ENCODE measurements around the gene DPF3.

The DPF3 gene

GRCh38 chr14:72792051-72792788, 101.7 kb downstream of the DPF3 start:
- DNase-seq, result peak; percentile 23

DNA sequence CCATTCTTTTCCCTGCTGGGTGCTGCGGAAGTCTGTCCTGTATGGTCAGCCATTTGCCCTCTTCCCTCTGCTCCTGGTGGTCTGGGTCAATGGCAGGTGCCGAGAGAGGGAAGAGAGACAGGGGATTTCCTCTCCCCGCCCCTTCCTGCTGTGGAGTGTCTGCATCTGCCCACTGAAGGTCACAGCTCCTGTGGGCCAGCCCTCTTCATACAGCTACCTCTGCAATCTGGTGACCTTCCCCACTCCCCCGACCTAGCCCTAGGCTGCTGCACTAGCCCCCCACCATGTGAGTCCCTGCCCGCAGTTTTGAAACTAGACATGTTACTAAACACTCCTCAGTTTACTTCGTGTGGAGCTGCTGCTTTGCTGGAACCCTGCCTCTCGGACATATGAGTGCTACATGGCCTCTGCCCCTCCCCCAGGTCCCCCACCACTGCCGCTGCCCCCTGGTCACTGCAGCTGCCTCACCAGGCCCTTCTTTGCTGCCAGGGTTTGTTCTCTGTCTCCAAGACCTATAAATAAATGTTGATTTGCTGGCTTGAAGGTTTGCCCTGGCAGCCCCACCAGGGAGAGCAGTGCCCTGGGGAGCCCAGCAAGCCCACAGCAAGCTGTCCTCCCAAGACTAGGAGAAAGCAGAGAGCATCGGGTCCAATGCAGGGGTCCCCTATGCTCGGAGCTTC, 102.9 kb downstream of the DPF3 start:
- DNase-seq, result no peak

- DNase-seq, result no peak
These were observed 104.8 kb downstream of the DPF3 start for GRCh38 chr14:72788972-72789728.

DNA sequence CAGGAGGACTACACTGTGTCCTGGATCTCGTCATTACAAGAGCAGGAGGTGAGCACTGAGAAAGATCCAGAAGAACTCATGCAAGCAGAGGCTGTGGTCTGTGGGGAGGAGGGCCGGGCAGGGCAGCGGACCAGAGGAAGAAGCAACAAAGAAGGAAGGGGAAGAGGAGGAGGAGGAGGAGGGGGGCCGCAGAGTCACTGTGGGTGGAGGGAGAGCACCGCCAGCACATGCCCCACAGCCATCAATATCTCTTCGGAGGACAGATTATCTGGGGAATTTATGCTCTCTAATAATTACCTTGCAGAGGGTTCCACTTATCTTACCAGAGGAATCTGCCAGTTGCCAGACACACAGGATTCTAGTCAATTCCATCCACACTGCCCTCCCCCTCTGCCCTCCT, 105.6 kb downstream of the DPF3 start:
- no peak for DNase-seq

GRCh38 chr14:72787841-72788240, 106.1 kb downstream of the DPF3 start:
- no peak for DNase-seq

DNA sequence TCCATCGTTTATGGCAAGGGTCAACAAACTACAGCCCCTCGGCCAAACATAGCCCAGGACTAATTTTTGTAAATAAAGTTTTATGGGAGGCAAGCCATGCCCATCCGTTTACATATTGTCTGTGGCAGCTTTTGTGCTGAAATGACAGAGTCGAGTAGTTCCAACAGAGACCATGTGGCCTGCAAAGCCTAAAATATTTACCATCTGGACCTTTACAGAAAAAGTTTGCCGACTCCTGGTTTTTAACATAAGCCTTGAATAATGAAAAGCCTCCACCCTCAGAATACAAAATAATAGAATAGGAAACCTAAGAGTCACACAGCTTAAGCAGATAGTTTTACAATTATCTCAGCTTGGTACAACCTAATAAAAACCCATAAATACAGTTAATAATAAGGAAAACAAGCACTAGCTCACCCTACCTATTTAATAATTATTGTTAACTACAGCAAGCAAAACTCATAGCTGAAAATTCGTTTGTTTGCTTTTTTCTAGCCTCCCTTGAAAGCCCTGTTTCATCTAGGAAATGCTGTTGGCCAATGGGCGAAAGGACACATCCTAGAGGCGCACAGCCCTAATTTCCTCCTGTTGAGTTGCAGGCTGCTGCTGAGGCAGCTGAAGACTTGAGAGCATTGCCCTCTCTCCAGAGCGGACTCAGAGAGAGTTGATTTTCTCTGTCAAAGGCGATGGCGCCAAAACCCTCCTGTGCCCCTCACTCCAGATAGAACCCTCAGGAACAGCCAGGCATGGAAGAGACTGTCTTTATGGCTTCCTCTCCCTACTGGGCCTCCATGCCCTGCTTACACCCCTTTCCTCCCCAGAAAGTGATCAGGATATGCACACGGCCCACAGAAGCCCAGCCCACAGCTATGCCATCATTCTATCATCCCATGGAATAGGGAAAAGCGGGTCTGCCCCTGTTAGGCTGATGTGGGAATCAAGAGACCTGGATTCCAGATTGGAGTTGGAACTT, 107.2 kb downstream of the DPF3 start:
- DNase-seq, result no peak

DNA sequence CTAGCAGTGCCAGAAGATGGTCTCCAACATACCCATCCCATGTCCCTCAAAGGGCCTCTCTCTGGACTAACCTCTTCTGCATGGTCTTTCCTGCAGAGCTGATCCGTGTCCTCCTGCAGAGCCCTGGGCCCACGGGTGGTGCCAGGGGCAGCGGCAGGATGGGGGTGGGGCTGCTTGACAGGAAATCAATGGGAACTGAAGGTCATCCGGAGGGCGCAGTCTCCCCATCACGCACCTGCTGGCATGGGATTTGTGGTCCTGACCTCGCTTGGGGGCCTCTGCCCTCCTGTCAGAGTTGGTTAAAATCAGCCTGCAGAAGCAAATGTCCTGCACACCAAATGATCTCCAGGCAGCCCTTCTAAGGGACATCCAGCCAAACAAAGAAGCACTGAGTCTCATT, 110.2 kb downstream of the DPF3 start:
- no peak for DNase-seq

DNA sequence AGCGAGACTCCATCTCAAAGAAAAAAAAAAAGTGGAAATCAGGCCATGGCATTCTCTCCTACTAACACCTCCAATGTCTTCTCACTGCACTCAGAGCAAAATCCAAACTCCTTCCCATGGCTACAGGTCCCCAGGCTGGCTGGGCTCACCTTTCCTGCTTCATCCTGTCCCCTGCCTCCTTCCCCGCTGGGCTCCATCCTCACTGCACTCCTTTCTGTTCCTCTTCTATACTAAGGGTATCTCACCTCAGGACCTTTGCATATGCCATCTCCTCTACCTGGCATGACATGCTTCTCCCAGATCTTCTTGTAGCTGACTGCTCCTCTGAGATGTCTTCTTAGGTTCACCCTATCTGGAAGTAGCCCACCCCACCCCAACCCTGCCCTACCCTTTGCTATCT, 111.1 kb downstream of the DPF3 start:
- no peak for DNase-seq

DNA sequence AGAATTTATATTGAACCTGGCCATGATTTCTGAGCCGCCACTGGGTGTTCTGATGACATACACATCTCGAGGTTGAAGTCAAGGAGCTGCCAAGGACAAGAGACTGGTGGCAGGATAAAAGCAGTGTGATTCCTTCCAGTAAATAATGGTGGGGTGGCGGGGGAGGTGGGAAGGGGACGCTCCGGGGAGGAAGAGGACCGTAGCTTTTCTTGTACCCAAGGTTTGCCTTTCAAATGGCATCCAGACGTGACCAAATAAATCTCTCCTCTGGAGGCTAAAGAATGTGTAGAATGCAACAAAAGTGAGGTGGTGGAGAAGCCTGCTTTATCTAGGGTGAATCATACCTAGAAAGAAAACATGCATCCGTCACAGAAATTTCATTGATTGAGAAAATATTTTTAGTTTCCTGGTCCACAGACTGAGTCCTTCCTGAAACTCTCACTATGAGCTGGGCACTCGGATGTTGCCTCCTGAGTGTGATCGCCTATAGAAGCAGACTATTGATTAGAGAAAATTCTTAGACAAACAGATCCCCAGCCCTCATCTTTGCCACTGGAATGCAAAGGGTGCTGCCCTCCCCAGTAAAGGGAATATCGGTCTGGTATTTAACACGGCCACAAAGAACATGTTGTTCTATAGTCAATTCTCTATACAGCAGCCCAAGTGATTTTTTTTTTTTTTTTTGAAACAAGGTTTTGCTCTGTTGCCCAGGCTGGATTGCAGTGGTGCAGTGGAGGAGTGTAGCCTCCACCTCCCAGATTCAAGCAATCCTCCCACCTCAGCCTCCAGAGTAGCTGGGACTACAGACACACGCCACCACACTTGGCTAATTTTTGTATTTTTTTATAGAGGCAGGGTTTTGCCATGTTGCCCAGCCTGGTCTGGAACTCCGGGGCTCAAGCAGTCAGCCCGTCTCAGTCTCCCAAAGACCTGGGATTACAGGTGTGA, 112.1 kb downstream of the DPF3 start:
- DNase-seq, result peak; percentile 87

- peak; percentile 88 for DNase-seq
These were observed 113.2 kb downstream of the DPF3 start for GRCh38 chr14:72780751-72781150.

- no peak for DNase-seq
These were observed 114.2 kb downstream of the DPF3 start for GRCh38 chr14:72779679-72780078.

DNA sequence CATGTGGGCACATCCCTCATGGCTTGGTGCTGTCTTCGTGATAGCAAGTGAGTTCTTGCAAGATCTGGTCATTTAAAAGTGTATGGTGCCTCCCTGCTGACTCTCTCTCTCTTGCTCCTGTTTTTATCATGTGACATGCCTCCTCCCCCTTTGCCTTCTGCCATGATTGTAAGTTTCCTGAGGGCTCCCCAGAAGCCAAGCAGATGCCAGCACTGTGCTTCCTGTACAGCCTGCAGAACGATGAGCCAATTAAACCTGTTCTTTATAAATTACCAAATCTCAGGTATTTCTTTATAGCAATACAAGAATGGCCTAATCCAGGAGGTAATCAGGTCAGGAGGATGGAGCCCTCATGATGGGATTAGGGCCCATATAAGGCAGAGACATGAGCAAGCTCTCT, 116.3 kb downstream of the DPF3 start:
- DNase-seq, result no peak

GRCh38 chr14:72776701-72777261, 117.1 kb downstream of the DPF3 start:
- no peak for DNase-seq

DNA sequence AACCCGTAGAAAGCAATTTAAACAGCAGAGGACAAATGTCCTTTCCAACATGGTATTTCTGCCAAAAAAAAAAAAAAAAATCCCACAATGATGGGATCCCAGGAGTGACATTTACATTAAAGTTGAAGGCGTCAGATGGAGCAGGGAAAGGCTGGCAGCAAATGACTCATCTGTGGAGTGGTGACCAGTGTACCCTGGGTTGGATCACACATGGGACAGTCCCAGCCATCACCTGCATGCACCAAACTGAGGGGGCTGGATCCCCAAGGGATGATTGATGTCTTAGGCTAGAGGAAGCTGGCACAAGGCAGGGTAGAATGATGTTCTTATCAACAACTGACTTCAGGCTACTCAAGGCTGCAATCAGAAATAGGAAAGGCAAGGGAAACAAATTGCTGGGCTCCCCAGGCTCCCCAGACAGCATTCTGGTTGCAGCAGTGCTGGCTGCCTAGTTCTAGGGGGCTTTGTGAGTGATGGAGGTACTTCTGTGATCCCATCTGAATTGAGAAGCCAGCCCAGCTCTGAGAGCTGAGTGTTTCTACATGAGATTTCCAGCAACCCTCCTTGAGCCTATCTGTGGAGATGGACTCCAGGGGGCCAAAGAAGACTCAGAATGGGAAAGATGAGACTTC, 117.9 kb downstream of the DPF3 start:
- DNase-seq, result no peak

DNA sequence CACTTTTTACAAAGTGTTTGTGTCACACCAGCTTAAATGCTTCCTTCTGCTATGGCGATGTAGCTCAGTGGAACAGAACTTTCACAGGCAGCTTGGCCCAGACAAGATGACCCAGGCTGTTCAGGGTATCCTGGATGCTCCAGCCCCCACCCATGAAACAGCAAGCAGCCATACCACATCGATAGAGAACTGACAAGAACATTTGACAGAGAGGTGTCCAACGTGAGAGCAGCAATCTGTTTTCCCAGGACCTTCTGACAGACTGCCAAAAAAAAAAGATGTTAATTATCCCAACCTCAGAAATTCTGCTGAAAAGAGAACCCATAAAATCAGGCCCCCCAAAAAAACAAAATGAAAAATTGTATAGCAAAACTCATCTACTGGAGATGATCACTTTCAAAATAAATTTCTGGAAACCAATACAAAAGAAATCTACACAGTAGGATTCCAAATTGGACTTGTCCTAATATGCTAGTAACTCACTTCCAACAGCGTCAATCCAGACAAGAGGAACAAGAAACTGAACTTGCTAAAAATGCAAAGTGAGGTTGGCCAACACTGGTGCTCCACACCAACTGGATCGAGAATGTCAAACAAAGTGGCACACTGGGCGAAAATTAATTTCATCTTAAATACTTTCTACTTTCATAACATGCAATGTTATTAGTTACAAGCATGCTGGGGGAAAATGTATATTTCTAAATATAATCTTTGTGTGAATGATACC, 118.8 kb downstream of the DPF3 start:
- no peak for DNase-seq

DNA sequence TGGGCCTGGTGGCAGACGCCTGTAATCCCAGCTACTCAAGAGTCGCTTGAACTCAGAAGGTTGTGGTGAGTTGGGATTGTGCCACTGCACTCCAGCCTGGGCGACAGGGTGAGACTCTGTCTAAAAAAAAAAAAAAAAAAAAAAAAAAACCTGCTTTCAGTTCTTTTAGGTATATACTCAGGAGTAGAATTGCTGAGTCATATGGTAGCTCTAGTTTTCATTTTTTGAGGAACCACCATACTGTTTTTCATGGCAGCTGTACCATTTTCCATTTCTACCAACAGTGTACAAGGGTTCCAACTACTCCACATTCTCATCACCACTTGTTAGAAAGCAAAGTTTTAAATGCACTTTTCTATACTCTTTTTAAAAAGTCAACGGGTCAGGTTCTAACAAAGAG, 119.8 kb downstream of the DPF3 start:
- no peak for DNase-seq

DNA sequence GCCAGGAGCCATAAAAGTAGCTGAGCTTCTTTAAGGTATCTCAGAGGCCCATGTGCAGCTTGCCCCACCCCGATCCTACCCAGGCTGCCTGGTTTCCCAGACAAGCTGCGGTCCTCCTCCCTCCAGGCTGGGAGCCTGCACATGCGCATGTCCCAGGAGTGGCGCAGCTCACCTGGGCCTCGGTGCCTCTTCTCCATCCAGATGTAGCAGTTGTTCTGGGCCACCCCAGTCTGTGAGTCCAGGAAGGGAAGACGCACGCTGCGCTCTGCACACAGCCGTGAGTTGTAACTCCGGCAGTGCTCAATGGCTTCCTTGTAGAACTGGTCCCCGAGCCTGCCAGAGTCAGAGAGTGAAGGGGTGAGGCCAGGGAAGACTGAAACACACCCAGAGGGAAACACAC, 122.3 kb downstream of the DPF3 start:
- no peak for DNase-seq

DNA sequence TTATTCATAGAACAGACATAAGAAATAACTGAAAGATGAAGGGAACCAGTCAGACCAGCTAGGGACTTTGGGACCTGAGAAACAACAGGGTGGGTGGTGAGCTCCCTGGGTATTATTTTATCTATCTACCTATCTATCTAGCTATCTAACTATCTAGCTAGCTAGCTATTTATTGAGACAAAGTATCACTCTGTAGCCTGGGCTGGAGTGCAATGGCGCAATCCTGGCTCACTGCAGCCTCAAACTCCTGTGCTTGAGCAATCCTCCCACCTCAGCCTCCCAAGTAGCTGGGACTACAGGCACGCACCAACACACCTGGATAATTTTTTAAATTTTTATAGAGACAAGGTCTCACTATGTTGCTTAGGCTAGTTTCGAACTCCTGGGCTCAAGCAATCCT, 127.6 kb downstream of the DPF3 start:
- DNase-seq, result no peak

DNA sequence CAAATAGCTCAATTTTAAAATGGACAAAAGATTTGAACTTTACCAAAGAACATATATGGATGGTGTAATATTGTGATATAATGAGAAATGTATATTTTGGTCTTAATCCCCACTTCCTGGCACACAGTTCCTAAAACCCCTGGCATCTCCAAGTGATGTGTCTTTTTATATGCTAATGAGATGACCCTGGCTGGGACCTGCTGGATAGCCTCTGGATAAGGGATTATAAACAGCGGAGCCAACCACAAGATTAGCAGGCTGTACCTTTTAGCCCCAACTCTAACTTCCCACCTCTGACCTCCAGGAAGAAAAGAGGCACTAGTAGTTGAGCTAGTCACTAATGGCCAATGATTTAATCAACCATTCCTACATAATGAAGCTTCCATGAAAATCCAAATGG, 130.0 kb downstream of the DPF3 start:
- DNase-seq, result no peak

DNA sequence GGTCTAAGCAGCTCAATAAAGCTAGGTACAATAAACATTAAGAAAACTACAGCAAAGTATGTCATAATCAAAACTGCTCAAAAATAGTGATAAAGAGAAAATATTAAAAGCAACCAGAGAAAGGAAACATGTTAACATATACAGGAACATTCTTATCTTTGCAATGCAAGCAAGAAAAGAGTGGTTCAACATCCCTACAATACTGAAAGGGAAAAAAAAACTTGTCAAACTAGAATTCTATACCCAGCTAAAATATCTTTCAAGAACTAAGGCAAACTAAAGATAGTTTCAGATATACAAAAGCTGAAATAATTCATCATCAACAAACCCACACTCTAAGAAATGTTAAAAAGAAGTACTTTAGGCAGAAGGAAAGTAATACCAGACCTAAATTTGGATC, 134.2 kb downstream of the DPF3 start:
- DNase-seq, result no peak
